Measurements from ENCODE around the gene NGEF.

The NGEF gene

GRCh38 chr2:232891621-232892071 lies 121.4 kb downstream of the NGEF start:
- H3K9me3 ChIP-seq: no peaks in the 10 kb centered on the region
- no peak overlapping the region for H3K27ac ChIP-seq
- H3K27me3 ChIP-seq: peaks cover 0 to 24% of the 10 kb centered on the region in 2 donors
- H3K4me1 ChIP-seq: no peaks in the 10 kb centered on the region
- peak; percentile 7 to 55 for DNase-seq
- TF ChIP-seq CTCF (IDR thresholded peaks at IDR 0.05): no peak
- H3K4me3 ChIP-seq: no peak overlapping the region
- intact Hi-C loops (cut with DNase I; ENCODE audit: low total_unique reads): no loop called here
- no peaks in the 10 kb centered on the region for H3K36me3 ChIP-seq

- H3K27me3 ChIP-seq: peaks cover 0 to 24% of the 10 kb centered on the region in 2 donors
- TF ChIP-seq CTCF (IDR thresholded peaks at IDR 0.05): no peak
Measured at GRCh38 chr2:232890896-232891601, 122.0 kb downstream of the NGEF start.

GRCh38 chr2:232890536-232890895 lies 122.5 kb downstream of the NGEF start:
- Histone ChIP-seq H3K4me3 (no peak overlapping the region), H3K36me3 (no peaks in the 10 kb centered on the region), H3K9me3 (no peaks in the 10 kb centered on the region), H3K27me3 (peaks cover 0 to 24% of the 10 kb centered on the region in 2 donors), H3K4me1 (peaks cover 0 to 3% (median 0%) of the 10 kb centered on the region in 4 donors), H3K27ac (no peak overlapping the region)
- TF ChIP-seq CTCF (IDR thresholded peaks at IDR 0.05): no peak
- intact Hi-C loops (cut with DNase I; ENCODE audit: low total_unique reads): no loop called here
- peak; percentile 7 to 48 for DNase-seq

More at GRCh38 chr2:232890896-232891601, 122.0 kb downstream of the NGEF start:
- Histone ChIP-seq H3K9me3 (no peaks in the 10 kb centered on the region), H3K4me3 (no peak overlapping the region), H3K4me1 (no peaks in the 10 kb centered on the region), H3K36me3 (no peaks in the 10 kb centered on the region), H3K27ac (no peak overlapping the region)
- intact Hi-C loops (cut with DNase I; ENCODE audit: low total_unique reads): no loop called here
- DNase-seq: peak; percentile 14 to 60

- DNase-seq: peak; percentile 10 to 46
- intact Hi-C loops (cut with DNase I; ENCODE audit: low total_unique reads): no loop called here
- Histone ChIP-seq H3K27me3 (peaks cover 0 to 27% of the 10 kb centered on the region in 2 donors), H3K4me1 (peaks cover 0 to 4% (median 0%) of the 10 kb centered on the region in 4 donors), H3K9me3 (no peaks in the 10 kb centered on the region), H3K36me3 (no peaks in the 10 kb centered on the region), H3K4me3 (no peak overlapping the region), H3K27ac (no peak overlapping the region)
- no peak for TF ChIP-seq CTCF (IDR thresholded peaks at IDR 0.05)
Measured at GRCh38 chr2:232889876-232890401, 123.1 kb downstream of the NGEF start.

- no peaks in the 10 kb centered on the region for H3K9me3 ChIP-seq
- peak; percentile 1 to 28 for DNase-seq
- H3K27me3 ChIP-seq: peaks cover 0 to 24% of the 10 kb centered on the region in 2 donors
- peaks cover 0 to 4% (median 0%) of the 10 kb centered on the region in 4 donors for H3K4me1 ChIP-seq
- no peak overlapping the region for H3K27ac ChIP-seq
- no peak for TF ChIP-seq CTCF (IDR thresholded peaks at IDR 0.05)
- no peak overlapping the region for H3K4me3 ChIP-seq
- H3K36me3 ChIP-seq: no peaks in the 10 kb centered on the region
- intact Hi-C loops (cut with DNase I; ENCODE audit: low total_unique reads): no loop called here
Measured at GRCh38 chr2:232888839-232889529, 124.1 kb downstream of the NGEF start.

Data from tibial artery (tissue), 4 donors.